Parathyroid adenoma (tissue), 2 donors: ENCODE results near the gene HSPB2.

Source experiments
- H2AFZ ChIP-seq: fragments of 300-600 bp; sonication (generic); one replicate; pipeline ENCODE4 v1.7.0; 2017; ENCODE audit warnings: antibody characterized with exemption, mild to moderate bottlenecking
- H3K27ac ChIP-seq: fragments of 300-600 bp; sonication (generic); one replicate; pipeline ENCODE4 v1.7.0; 2017
- H3K27me3 ChIP-seq: fragments of 300-600 bp; sonication (generic); one replicate; pipeline ENCODE4 v1.7.0; 2017; ENCODE audit warnings: low read length; ENCODE audit not compliant: control insufficient read depth, insufficient read depth
- H3K36me3 ChIP-seq: fragments of 300-600 bp; sonication (generic); one replicate; pipeline ENCODE4 v1.7.0; 2017; ENCODE audit warnings: low read length; ENCODE audit not compliant: control insufficient read depth, insufficient read depth
- H3K4me1 ChIP-seq: fragments of 300-600 bp; sonication (generic); one replicate; pipeline ENCODE4 v1.7.0; 2017; ENCODE audit warnings: control low read depth
- H3K4me2 ChIP-seq: fragments of 300-600 bp; sonication (generic); one replicate; pipeline ENCODE4 v1.7.0; 2017; ENCODE audit warnings: low read length
- H3K4me3 ChIP-seq: fragments of 300-600 bp; sonication (generic); one replicate; pipeline ENCODE4 v1.7.0; 2017; ENCODE audit warnings: low read depth, low read length
- H3K79me2 ChIP-seq: fragments of 300-600 bp; sonication (generic); one replicate; pipeline ENCODE4 v1.7.0; 2017; ENCODE audit warnings: control low read depth
- H3K9ac ChIP-seq: fragments of 300-600 bp; sonication (generic); one replicate; pipeline ENCODE4 v1.7.0; 2017; ENCODE audit warnings: mild to moderate bottlenecking
- H3K9me3 ChIP-seq: fragments of 300-600 bp; sonication (generic); one replicate; pipeline ENCODE4 v1.7.0; 2017; ENCODE audit warnings: low read length; ENCODE audit not compliant: control insufficient read depth
- TF ChIP-seq, protein P1 (sequence below): fragments of 300-600 bp; sonication (generic); IDR thresholded peaks from one replicate; pipeline ENCODE4 v1.7.0; 2017; ENCODE audit warnings: antibody characterized with exemption, mild to moderate bottlenecking
- donor health status: primary hyperparathyroidism.

Gene HSPB2

DNA sequence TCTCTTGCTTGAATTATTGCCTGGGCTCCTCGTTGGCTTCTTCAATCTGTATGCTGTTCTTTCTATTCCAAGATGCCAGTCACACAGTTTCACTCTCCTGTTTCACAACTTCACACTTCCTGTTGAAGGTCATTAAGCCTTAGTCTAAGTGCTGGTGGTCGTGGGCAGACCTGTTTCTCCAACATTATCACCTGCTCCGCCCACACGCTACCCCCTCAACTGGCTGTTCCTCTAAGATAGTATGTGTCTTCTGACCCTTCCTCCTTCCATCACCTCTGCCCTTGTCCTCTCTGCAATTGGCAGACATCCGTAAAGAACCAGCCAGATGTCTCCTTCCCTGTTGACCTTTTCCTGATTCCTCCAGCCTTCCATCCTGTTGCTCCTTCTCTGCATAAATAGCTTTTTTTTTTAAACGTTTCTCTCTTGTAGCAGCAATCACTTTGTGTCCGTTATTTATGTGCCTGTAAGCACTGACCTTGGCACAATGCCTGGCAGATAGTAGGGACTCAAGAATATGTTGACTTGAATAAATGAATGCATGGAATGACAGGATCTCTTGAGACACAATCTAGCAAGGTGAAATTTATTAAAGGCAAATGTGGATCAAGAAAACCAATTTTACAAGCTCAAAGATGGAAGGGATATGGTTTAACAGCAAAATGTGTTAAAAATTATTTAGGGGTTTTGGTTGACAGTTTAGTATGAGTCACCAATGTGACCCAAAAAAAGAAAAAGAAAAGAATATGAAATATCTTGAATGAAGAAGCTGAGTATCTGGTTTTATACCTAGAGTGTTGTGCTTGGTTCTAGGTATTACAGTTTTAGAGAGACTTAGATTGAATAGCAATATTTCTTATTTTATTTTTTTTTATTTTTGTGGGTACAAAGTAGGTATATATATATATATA is 37.2 kb downstream of the HSPB2 start:
- H3K4me1 ChIP-seq, result no peaks in the 10 kb centered on the region
- no peak overlapping the region for H3K9ac ChIP-seq
- no peaks in the 10 kb centered on the region for H3K36me3 ChIP-seq
- no peak overlapping the region for H3K4me2 ChIP-seq
- no peaks in the 10 kb centered on the region for H3K27me3 ChIP-seq
- H3K4me3 ChIP-seq, result no peak overlapping the region
- H3K79me2 ChIP-seq, result no peaks in the 10 kb centered on the region
- TF ChIP-seq, protein P1, sequence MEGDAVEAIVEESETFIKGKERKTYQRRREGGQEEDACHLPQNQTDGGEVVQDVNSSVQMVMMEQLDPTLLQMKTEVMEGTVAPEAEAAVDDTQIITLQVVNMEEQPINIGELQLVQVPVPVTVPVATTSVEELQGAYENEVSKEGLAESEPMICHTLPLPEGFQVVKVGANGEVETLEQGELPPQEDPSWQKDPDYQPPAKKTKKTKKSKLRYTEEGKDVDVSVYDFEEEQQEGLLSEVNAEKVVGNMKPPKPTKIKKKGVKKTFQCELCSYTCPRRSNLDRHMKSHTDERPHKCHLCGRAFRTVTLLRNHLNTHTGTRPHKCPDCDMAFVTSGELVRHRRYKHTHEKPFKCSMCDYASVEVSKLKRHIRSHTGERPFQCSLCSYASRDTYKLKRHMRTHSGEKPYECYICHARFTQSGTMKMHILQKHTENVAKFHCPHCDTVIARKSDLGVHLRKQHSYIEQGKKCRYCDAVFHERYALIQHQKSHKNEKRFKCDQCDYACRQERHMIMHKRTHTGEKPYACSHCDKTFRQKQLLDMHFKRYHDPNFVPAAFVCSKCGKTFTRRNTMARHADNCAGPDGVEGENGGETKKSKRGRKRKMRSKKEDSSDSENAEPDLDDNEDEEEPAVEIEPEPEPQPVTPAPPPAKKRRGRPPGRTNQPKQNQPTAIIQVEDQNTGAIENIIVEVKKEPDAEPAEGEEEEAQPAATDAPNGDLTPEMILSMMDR, result no peak
- no peaks in the 10 kb centered on the region for H3K9me3 ChIP-seq
- H3K27ac ChIP-seq, result no peak overlapping the region
- no peak overlapping the region for H2AFZ ChIP-seq

DNA sequence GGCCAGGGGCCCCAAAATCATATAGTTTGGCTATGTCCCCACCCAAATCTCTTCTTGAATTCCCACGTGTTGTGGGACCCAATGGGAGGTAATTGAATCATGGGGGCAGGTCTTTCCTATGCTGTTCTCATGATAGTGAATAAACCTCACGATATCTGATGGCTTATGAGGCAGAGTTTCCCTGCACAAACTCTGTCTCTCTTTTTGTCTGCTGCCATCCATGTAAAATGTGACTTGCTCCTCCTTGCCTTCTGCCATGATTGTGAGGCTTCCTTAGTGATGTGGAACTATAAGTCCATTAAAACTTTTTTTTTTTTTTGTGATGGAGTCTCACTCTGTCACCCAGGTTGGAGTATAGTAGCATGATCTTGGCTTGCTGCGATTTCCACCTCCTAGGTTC is 39.0 kb downstream of the HSPB2 start:
- H3K79me2 ChIP-seq, result no peaks in the 10 kb centered on the region
- no peaks in the 10 kb centered on the region for H3K36me3 ChIP-seq
- no peaks in the 10 kb centered on the region for H3K4me1 ChIP-seq
- H3K9ac ChIP-seq, result no peak overlapping the region
- H3K4me2 ChIP-seq, result no peak overlapping the region
- H3K9me3 ChIP-seq, result no peaks in the 10 kb centered on the region
- TF ChIP-seq, protein P1, result no peak
- H2AFZ ChIP-seq, result no peak overlapping the region
- no peaks in the 10 kb centered on the region for H3K27me3 ChIP-seq
- no peak overlapping the region for H3K27ac ChIP-seq
- H3K4me3 ChIP-seq, result no peak overlapping the region

DNA sequence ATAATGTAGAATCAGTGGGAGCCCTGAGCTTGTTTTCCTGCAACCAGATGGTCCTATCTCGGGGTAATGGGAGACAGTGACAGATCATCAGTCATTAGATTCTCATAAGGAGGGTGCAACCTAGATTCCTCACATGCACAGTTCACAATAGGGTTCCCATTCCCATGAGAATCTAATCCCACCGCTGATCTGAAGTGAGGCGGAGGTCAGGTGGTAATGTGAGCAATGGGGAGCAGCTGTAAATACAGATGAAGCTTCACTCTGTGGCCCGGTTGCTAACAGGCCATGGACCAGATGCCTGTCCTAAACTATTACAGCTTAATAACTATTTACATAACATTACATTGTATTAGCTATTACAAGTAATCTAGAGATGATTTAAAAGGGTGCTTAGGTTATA is 41.6 kb downstream of the HSPB2 start:
- no peak overlapping the region for H3K9ac ChIP-seq
- TF ChIP-seq, protein P1, result no peak
- no peak overlapping the region for H3K27ac ChIP-seq
- no peaks in the 10 kb centered on the region for H3K36me3 ChIP-seq
- no peaks in the 10 kb centered on the region for H3K4me1 ChIP-seq
- H2AFZ ChIP-seq, result no peak overlapping the region
- no peaks in the 10 kb centered on the region for H3K79me2 ChIP-seq
- no peak overlapping the region for H3K4me2 ChIP-seq
- no peak overlapping the region for H3K4me3 ChIP-seq
- H3K27me3 ChIP-seq, result no peaks in the 10 kb centered on the region
- H3K9me3 ChIP-seq, result no peaks in the 10 kb centered on the region

DNA sequence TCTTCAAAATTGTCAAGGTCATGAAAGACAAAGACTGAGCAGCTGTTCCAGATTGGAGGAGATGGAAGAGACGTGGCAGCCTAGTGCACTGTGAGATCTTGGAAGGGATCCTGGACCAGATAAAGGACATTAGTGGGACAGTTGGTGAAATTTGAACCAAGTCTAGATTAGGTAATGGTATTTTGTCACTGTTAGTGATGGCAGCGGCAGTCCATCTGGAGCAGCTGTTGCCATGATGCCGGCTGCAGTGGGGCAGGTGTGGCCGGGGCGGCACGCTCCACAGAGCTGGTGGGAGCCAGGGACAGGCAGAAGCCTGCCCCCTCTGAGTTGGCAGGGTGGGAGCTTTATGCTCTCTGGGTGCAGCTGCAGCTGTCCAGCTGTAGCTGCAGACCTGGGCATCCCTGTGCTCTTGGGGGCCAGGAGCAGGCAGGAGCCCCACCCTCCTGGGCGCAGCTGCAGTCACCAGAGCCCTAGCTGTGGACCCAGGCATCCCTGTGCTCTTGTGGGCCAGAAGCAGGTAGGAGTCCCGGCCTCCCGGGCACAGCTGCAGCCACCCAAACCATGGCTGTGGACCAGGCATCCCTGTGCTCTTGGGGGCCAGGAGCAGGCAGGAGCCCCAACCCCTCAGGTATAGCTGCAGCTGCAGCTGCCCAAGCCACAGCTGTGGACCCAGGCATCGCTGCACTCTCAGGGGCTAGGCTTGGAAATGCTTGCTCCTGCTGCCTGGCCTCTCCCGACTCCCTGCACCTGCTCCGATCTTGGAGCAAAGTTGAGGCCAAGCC is 45.3 kb downstream of the HSPB2 start:
- Histone ChIP-seq H3K27ac (no peak overlapping the region), H3K4me3 (no peak overlapping the region), H3K4me1 (peaks cover 6% of the 10 kb centered on the region), H3K36me3 (no peaks in the 10 kb centered on the region), H3K9ac (no peak overlapping the region), H3K27me3 (no peaks in the 10 kb centered on the region), H3K4me2 (no peak overlapping the region), H3K9me3 (no peaks in the 10 kb centered on the region), H3K79me2 (no peaks in the 10 kb centered on the region), H2AFZ (no peak overlapping the region)
- TF ChIP-seq, protein P1, result no peak
